ENCODE results near the gene TXNRD2.

The TXNRD2 gene

DNA sequence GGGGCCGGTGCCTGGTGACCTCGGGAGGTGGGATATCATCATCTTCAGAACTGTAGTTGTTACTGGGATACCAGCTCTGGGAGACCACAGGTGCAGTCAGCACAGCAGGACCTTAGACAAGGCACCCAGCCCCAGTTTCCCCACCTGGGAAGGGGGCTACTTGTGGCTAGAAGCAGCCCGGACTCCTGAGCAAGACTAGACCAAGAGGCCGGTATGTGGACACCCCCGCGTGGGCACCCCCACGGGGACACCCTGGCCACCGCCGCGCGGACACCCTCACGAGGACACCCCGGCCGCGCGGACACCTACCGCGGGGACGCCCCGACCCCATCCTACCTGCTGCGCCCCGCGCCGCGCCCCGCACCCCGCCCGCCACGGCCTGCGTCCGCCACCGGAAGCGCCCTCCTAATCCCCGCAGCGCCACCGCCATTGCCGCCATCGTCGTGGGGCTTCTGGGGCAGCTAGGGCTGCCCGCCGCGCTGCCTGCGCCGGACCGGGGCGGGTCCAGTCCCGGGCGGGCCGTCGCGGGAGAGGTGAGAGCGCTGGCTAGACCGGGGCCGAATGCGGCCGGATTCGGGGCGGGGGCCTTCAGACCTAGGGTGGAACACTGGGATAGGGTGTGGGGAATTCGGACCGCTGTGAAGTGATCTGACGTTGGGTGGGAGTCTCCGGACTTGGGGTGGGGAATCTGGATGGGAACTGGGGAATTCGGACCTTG, at the start of gene TXNRD2, which contains the start of gene COMT:
Gene TXNRD2 (minus strand): TSS at position 454 of the 718 bp plus-strand sequence. CDS start 15 bp downstream, at position 439.
Gene COMT (plus strand): TSS at position 408 of the 718 bp plus-strand sequence. CDS start 20,755 bp downstream, outside the sequence.
- DNase-seq (ENCODE audit: low read depth in 2 of 2, low spot score in 1 of 2): peak; percentile 35 to 37

- no peak for DNase-seq (ENCODE audit: low read depth in 2 of 2, low spot score in 1 of 2)
Measured at GRCh38 chr22:19991395-19991644, 49.7 kb upstream of the TXNRD2 start.

GRCh38 chr22:19990609-19991394, 49.2 kb upstream of the TXNRD2 start:
- no peak for DNase-seq (ENCODE audit: low read depth in 2 of 2, low spot score in 1 of 2)

DNA sequence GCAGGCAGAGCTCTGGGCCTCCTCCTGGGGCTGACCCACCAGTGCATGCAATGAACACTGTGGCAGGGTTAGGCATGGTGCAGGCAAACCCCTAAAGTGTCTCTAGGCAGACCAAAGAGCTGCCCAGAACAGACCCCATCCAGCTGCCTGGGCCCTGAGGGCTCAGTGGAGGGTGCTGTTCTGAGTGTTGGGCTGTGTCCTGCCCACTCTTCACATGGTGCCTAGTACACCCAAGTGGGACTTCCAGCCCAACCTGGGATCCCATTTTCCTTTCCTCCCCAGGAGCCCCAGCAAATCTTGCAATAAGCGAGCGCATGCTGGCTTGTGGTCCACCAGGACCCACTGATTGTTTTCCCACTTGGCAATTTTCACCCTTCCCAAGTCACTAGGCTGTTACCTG, 48.6 kb upstream of the TXNRD2 start:
- no peak for DNase-seq (ENCODE audit: low read depth in 2 of 2, low spot score in 1 of 2)

GRCh38 chr22:19989725-19990067, 48.1 kb upstream of the TXNRD2 start:
- no peak for DNase-seq (ENCODE audit: low read depth in 2 of 2, low spot score in 1 of 2)

- DNase-seq (ENCODE audit: low read depth in 2 of 2, low spot score in 1 of 2): no peak
Measured at GRCh38 chr22:19988965-19989724, 47.5 kb upstream of the TXNRD2 start.

GRCh38 chr22:19988331-19988808, 46.8 kb upstream of the TXNRD2 start:
- DNase-seq (ENCODE audit: low read depth in 2 of 2, low spot score in 1 of 2): no peak

GRCh38 chr22:19987394-19988306, 46.0 kb upstream of the TXNRD2 start:
- no peak for DNase-seq (ENCODE audit: low read depth in 2 of 2, low spot score in 1 of 2)

DNA sequence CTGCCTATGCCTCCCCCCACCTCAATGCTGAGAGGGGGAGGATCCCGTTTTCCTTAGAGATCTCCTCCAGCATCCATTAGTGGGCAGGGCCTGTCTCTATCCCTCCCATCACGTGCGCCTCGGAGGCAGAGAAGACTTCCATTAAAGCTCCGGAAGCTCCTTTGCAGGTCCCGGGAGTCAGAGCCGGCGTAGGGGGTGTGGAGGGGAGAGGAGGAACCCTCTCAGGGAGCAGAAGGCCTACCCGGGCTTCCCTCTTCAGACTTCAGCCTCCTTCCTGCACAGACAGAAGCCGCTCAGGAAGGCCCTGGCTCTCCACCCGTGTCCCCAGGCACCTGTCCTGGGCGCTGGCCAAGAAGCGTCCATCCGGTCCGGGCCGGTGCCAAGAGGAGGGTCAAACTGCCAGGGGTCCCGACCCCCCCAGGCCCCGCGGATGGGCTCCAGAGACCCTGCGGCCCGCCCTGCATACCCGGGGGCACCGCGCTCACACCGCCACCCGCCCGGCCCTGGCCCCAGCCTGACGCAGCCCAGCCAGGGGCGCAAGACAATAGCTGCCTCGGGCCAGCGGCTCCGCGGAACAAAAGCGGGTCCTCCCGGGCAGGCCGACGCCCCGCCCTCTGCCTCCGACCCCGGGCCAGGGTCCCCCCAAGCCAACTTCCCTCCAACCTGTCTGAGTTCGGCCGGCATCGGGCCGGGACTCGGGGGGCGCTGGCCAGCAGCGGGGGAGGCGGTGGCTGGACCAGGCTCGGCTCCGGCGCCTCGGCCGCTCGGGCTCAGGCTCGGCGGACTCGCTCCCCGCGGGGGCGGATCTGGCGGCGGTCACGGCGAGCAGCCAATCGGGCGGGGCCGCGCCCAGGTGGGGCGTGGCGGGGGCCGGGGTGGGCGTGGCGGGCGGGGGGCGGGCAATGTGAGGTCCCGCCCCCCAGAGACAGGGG, 45.1 kb upstream of the TXNRD2 start:
- peak in 1 of 2 donors; percentile 39 for DNase-seq (ENCODE audit: low read depth in 2 of 2, low spot score in 1 of 2)

DNA sequence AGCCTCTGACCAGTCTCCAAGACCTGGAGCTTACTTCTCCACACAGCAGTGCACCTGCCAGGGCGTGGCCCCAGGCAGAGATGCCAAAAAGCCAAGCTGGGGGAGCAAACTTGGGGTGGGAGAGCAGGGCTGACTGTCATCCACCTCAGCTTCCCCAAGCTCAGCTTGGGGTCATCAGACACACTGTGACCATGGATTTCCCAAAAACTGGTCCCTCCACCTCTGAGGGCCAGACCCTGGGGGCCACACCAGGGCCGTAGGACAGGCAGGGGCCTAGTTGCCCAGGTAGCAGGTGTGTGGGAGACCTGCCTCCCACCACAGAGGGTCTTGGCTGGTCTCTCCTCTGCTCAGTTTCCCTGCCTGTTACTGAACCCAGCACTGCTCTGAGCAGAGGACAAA, 44.4 kb upstream of the TXNRD2 start:
- no peak for DNase-seq (ENCODE audit: low read depth in 2 of 2, low spot score in 1 of 2)

GRCh38 chr22:19984851-19985811, 43.5 kb upstream of the TXNRD2 start:
- no peak for DNase-seq (ENCODE audit: low read depth in 2 of 2, low spot score in 1 of 2)

DNA sequence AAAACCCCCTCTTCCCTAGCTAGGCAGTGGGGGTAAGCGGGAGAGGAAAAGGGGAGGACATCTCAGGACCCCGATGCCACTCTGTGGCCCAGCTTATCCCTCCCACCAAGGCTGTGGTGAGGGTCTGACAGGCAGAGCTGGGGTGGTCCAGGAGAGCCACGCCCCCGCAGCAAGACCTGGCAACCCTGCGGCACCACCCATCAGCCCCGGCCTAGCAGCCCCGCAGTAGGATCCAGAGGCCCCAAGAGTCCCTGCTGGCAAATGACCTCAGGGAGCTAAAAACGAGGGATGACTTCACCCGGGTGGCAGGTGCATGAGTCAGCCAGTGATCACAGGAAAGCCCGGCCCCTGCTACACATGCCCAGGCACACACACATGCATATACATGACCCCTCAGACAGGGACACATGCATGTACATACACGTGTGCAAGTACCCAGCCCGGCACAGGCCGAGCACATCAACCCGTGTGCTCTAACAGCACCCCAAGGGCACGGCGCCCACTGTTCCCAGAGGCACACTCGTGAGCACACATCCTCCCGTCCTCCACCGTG, 42.7 kb upstream of the TXNRD2 start:
- no peak for DNase-seq (ENCODE audit: low read depth in 2 of 2, low spot score in 1 of 2)

GRCh38 chr22:19983741-19984140, 42.1 kb upstream of the TXNRD2 start:
- DNase-seq (ENCODE audit: low read depth in 2 of 2, low spot score in 1 of 2): no peak

DNA sequence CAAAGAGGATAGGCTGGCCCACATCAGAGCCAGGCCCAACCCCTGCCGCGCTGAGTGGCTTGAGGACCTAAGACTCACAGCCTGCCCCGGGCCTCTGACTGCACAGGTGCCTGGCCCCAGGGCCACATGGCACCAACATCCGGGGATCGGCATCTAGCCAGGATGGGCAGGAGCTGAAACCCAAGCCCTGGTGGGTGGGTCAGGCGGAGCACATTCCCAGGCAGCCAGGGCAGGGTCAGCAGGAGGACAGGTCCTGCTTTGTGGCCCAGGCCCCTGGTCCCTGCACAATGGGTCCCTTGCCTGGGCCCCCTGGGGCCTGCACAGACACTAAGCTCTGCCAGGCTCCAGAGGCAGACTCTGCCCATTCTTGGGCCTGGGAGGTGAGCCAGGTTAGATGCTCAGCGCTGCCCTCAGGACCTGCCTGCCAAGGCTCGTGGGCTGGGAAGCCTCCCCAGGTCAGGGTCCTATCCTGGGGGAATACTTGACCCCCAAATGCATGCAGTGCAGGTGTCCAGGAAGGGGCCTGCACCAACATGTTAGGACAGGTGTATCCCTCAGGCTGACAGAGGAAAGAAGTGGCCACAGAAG, 41.5 kb upstream of the TXNRD2 start:
- DNase-seq (ENCODE audit: low read depth in 2 of 2, low spot score in 1 of 2): no peak

DNA sequence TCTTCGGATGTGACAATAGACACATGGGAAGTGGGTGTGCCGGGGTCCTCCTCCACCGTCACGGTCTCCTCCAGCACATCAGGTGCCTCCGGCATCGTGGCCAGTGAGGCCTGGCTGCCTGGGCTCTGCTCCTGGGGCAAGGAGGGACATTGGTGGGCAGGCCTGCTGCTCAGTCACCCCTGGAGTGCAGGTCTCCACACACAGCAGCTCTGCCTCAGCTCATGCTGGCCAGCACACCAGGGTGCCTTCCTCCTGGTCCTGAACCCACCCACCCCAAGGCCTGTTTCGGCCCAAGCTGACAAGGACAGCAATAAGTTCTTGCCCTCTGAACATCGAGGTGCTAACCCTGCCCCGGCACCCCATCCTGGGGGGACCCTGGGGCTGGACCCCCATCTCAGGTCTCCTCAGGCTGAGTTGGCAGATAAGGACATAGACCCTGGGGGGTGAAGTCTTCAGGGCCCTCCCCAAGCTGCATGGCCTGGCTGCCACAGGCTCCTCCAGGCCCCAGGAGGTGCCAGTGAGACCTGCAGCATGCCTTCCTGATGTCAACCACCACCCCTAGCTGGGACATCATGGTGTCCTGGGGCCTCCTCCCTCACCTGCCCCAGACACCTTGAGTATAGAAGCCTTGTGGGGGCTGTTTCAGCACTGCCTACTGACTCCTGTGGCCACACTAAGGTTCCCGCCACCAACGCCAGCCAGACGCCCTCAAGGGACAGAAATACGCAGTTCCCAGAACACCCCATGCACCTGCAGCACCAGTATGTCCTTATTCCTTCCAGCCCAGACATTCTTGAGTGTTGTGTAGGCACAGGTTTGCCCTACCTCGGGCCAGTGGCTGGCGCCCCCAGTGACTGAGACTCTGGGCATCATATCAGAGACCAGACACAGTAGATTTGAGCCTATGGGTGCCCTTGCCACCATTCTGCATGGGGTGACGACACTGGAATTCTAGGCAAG, 40.6 kb upstream of the TXNRD2 start:
- no peak for DNase-seq (ENCODE audit: low read depth in 2 of 2, low spot score in 1 of 2)

- no peak for DNase-seq (ENCODE audit: low read depth in 2 of 2, low spot score in 1 of 2)
Measured at GRCh38 chr22:19981171-19981960, 39.7 kb upstream of the TXNRD2 start.

All from stimulated activated CD8-positive, alpha-beta memory T cell treated with anti-CD3 and anti-CD28 coated beads, Interleukin-4, amount 100 ng/mL, for 4 hours (primary cell).